B cell (primary cell): Measurements from ENCODE around the gene RBMS3.

Experiments
- CTCF ChIP-seq: fragments of 200-600 bp; IDR thresholded peaks from one replicate; pipeline ENCODE4 v1.8.0; 2022; ENCODE audit warnings: antibody characterized with exemption, mild to moderate bottlenecking
- EZH2 ChIP-seq: IDR thresholded peaks from 2 replicates; pipeline ENCODE4 v1.6.1; 2012; ENCODE audit warnings: borderline replicate concordance, low read depth, mild to moderate bottlenecking, moderate library complexity, low read length; ENCODE audit not compliant: insufficient read depth, poor library complexity, severe bottlenecking

GRCh38 chr3:29922992-29923746, 642.3 kb downstream of the RBMS3 start:
- no peak for TF ChIP-seq CTCF
- no peak for TF ChIP-seq EZH2
